ENCODE results near the gene PI4K2A.

The PI4K2A gene

DNA sequence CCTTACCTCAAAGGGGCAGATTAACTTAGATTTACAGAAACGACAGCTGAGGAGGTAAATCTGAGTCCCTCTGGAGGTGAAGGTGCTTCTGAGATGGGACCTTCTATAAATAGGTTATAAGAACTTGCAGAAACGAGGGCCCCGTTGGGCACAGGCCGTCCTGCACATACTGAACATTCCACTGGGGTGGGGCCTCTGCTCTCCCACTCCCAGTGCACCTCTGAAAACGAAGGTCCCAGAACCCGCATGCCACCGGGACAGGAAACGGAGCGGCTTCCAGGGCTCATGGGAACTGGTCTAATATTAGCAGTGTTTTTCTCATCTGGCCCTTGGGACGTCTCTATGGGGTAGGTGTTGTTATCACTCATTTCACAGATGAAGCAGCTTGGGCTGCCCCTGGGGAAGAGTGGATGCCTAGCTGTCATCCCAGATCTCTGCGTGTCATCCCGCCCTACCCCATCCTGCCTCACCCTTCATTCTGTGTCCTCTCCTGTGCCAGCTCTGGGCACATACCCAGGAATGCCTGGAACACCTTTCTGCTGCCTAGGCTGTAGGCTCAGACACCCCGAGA is 31.4 kb upstream of the PI4K2A start:
- TF ChIP-seq CTCF (conservative IDR thresholded peaks at IDR 0.05; ENCODE audit: low read depth), result no peak
- POLR2A ChIA-PET (ENCODE audit: low non-redundant PET), result no interaction called here
- peak; percentile 34 for DNase-seq (ENCODE audit: low spot score)
- H3K27ac ChIP-seq, result peak overlapping the region; percentile 74
- CTCF ChIA-PET, result interaction anchor here (0.6 to 1.1 kb wide), 3 partner anchors 36 to 68 kb away, joined by 3 to 7 read pairs (median 6); partner anchors contain the start of gene ANKRD2

DNA sequence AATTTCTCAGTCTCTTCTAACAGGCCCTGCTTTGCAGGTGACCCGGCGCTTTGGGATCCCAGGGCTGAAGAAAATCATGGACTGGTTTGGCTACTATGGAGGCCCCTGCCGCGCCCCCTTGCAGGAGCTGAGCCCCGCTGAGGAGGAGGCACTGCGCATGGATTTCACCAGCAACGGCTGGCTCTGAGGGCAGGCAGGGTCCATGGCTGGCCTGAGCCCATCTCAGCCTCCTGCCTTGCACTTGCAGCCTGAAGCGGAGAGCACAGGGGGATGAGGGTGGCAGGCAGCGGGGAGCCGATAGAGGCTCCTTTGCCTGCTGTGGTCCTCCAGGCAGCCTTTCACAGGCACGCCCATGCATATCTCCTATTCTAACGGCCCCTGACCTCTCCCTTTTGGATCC is 29.0 kb upstream of the PI4K2A start:
- ChIA-PET POLR2A (ENCODE audit: low non-redundant PET) (no interaction called here), CTCF (interaction anchor here (0.6 to 2.1 kb wide), 9 partner anchors 12 to 152 kb away, joined by 3 to 35 read pairs (median 6); partner anchors contain the start of gene ANKRD2)
- no peak for TF ChIP-seq CTCF (conservative IDR thresholded peaks at IDR 0.05; ENCODE audit: low read depth)

DNA sequence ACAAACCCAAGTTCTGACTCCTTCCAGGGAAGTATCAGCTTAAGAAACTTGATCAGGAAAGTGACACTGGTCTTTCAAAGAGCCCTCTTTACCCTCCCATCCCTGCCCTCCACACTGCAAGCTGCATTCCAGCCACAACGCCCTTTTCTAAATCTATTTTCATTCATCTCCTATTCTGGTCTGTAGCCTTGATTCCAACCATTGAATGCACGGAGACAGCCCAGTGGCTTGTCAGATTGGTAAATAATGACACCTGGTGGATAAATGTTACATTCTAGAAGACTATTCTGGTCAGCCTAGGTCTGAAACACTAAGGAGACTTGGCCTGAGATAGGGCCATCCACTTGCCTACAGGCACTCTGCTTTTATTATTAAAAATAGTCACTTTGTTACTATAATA is 28.1 kb upstream of the PI4K2A start:
- DNase-seq (ENCODE audit: low spot score), result peak; percentile 87
- CTCF ChIA-PET, result interaction anchor here (0.6 to 2.1 kb wide), 19 partner anchors 11 to 414 kb away, joined by 3 to 35 read pairs (median 3); partner anchors contain the start of genes ANKRD2, C10orf62 and UBTD1
- peak; percentile 57 for TF ChIP-seq CTCF (conservative IDR thresholded peaks at IDR 0.05; ENCODE audit: low read depth)
- H3K27ac ChIP-seq, result peak overlapping the region; percentile 48
- POLR2A ChIA-PET (ENCODE audit: low non-redundant PET), result interaction anchor here (1.0 kb wide), 1 partner anchor 114 kb away, joined by 3 read pairs; the partner anchor contains the start of gene UBTD1

More for the DNA sequence above, 29.0 kb upstream of the PI4K2A start:
- no peak for DNase-seq (ENCODE audit: low spot score)
- H3K27ac ChIP-seq, result peak overlapping the region; percentile 48

DNA sequence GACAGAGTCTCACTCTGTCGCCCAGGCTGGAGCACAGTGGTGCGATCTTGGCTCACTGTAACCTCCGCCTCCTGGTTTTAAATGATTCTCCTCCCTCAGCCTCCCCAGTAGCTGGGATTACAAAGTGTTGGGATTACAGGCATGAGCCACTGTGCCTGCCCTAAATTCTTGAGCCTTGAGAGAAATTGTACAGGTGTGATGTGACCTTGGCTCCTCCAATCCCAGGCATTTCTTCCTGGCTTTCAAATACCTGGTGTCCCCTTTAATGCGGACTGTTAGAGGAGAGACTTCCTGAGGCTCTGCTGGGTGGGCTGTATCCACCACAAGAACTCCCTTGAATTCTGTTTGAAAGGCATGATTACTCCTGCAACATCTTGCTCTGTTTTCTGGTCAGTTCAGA is 22.2 kb upstream of the PI4K2A start:
- no peak overlapping the region for H3K27ac ChIP-seq
- CTCF ChIA-PET, result interaction anchor here (0.6 to 0.7 kb wide), 3 partner anchors 77 to 187 kb away, joined by 3 read pairs; no protein-coding TSS in a partner anchor
- no peak for DNase-seq (ENCODE audit: low spot score)
- POLR2A ChIA-PET (ENCODE audit: low non-redundant PET), result no interaction called here
- TF ChIP-seq CTCF (conservative IDR thresholded peaks at IDR 0.05; ENCODE audit: low read depth), result no peak

DNA sequence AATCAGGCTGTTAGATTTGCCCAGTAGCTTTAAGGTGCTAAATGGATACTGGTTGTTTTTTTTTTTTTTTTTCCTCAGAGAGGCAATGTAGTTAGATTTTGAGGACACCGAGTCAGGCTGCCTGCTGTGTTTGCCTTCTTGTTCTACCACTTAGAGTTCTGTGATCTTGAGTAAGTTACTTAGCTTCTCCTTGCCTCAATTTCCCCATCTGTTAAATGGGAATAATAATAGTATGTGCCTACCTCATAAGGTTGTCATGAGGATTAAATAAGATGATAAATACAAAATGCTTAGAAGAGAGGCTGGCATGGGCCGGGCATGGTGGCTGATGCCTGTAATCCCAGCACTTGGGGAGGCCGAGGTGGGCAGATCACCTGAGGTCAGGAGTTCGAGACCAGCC is 21.7 kb upstream of the PI4K2A start:
- DNase-seq (ENCODE audit: low spot score), result no peak
- H3K27ac ChIP-seq, result no peak overlapping the region
- TF ChIP-seq CTCF (conservative IDR thresholded peaks at IDR 0.05; ENCODE audit: low read depth), result no peak
- CTCF ChIA-PET, result interaction anchor here (0.6 kb wide), 2 partner anchors 121 to 187 kb away, joined by 3 read pairs; no protein-coding TSS in a partner anchor
- POLR2A ChIA-PET (ENCODE audit: low non-redundant PET), result no interaction called here

GRCh38 chr10:97623277-97623676 is 17.2 kb upstream of the PI4K2A start:
- no peak for DNase-seq (ENCODE audit: low spot score)
- CTCF ChIA-PET, result interaction anchor here (0.8 kb wide), 2 partner anchors 10 to 12 kb away, joined by 3 read pairs; no protein-coding TSS in a partner anchor
- POLR2A ChIA-PET (ENCODE audit: low non-redundant PET), result no interaction called here
- no peak overlapping the region for H3K27ac ChIP-seq
- no peak for TF ChIP-seq CTCF (conservative IDR thresholded peaks at IDR 0.05; ENCODE audit: low read depth)

Data from RWPE1 (cell line).